ENCODE results near the gene DCST2. TPM values are rescaled to one million over a fixed set of nuclear protein-coding genes. Genes with fewer than 3 reads are reported as not detected.
A peak's percentile ranks its signal among the peaks of the same experiment; 100 is the strongest.

Gene DCST2
- polyA plus RNA-seq, 3 donors, result 2.6 TPM; not detected in 2

- no peak for DNase-seq
- H3K79me2 ChIP-seq (ENCODE audit: insufficient read depth, low read length), result peaks cover 98% of the 10 kb centered on the region
- H3K4me3 ChIP-seq (replicated peaks in 1 of 3; ENCODE audit: low read depth in 2 of 3, low read length in 3 of 3), result peak overlapping the region; percentile 89 to 100 (median 93)
- H2AFZ ChIP-seq (ENCODE audit: insufficient read depth, low read depth, low read length, poor library complexity, severe bottlenecking), result no peak overlapping the region
- H3K4me1 ChIP-seq (ENCODE audit: control insufficient read depth in 1 of 2, insufficient read depth in 2 of 2, low read length in 2 of 2), result peaks cover 69 to 84% of the 10 kb centered on the region in 2 donors
- peaks cover 0 to 8% of the 10 kb centered on the region in 2 donors for H3K36me3 ChIP-seq (replicated peaks in 1 of 2; ENCODE audit: control insufficient read depth in 1 of 2, insufficient read depth in 2 of 2, low read length in 2 of 2)
- H3K27me3 Mint-ChIP-seq (ENCODE audit: low read depth in 3 of 3), result no peaks in the 10 kb centered on the region
- peak overlapping the region; percentile 100 for H3K4me2 ChIP-seq (replicated peaks; ENCODE audit: extremely low read depth, low read length, poor library complexity, severe bottlenecking)
- peak overlapping the region; percentile 79 for H3K9ac ChIP-seq (ENCODE audit: insufficient read depth, low read length, poor library complexity, severe bottlenecking)
- WGBS (ENCODE audit: insufficient coverage), result 0% methylated on average over 1 of the region's 6 CpGs
- peaks cover 3 to 23% of the 10 kb centered on the region in 2 donors for H3K36me3 Mint-ChIP-seq
- no peaks in the 10 kb centered on the region for H3K9me3 Mint-ChIP-seq
- peak overlapping the region; percentile 94 to 100 (median 99) for H3K27ac Mint-ChIP-seq
- H4K20me1 ChIP-seq (ENCODE audit: insufficient read depth, low read length), result peaks cover 50% of the 10 kb centered on the region
- H3K27me3 ChIP-seq (ENCODE audit: control insufficient read depth in 2 of 2, insufficient read depth in 2 of 2, low read length in 2 of 2), result no peaks in the 10 kb centered on the region
- H3K4me1 Mint-ChIP-seq, result peaks cover 65% of the 10 kb centered on the region
- H3K4me3 Mint-ChIP-seq, result peak overlapping the region; percentile 91 to 98
- H3K9me3 ChIP-seq (replicated peaks in 1 of 2; ENCODE audit: control insufficient read depth in 1 of 2, insufficient read depth in 1 of 2, low read length in 2 of 2), result no peaks in the 10 kb centered on the region
- TF ChIP-seq CTCF (IDR thresholded peaks at IDR 0.05), result no peak
- intact Hi-C loops (cut with micrococcal nuclease), result loop anchor here (2.0 to 5.0 kb wide), 3 partner anchors 35 to 45 kb away; partner anchors contain the start of genes SHC1 (in 2 of the 2), ADAM15 (in 1 of the 2) and CKS1B (in 1 of the 2)
- H3K27ac ChIP-seq (ENCODE audit: low read depth in 1 of 2, low read length in 2 of 2), result peak overlapping the region; percentile 91 to 99
Measured at GRCh38 chr1:155007251-155007828, 26.2 kb downstream of the DCST2 start.

- H3K9ac ChIP-seq (ENCODE audit: insufficient read depth, low read length, poor library complexity, severe bottlenecking), result peak overlapping the region; percentile 85
- H3K27ac Mint-ChIP-seq, result peak overlapping the region; percentile 94 to 100 (median 99)
- H3K4me1 ChIP-seq (ENCODE audit: control insufficient read depth in 1 of 2, insufficient read depth in 2 of 2, low read length in 2 of 2), result peaks cover 62 to 77% of the 10 kb centered on the region in 2 donors
- peak; percentile 67 to 91 (median 85) for DNase-seq
- H3K4me3 ChIP-seq (replicated peaks in 1 of 3; ENCODE audit: low read depth in 2 of 3, low read length in 3 of 3), result peak overlapping the region; percentile 89 to 100 (median 93)
- H3K4me2 ChIP-seq (replicated peaks; ENCODE audit: extremely low read depth, low read length, poor library complexity, severe bottlenecking), result peak overlapping the region; percentile 100
- no peaks in the 10 kb centered on the region for H3K9me3 ChIP-seq (replicated peaks in 1 of 2; ENCODE audit: control insufficient read depth in 1 of 2, insufficient read depth in 1 of 2, low read length in 2 of 2)
- H3K36me3 Mint-ChIP-seq, result peaks cover 3 to 21% of the 10 kb centered on the region in 2 donors
- peaks cover 43% of the 10 kb centered on the region for H4K20me1 ChIP-seq (ENCODE audit: insufficient read depth, low read length)
- no peak for TF ChIP-seq CTCF (IDR thresholded peaks at IDR 0.05)
- H3K36me3 ChIP-seq (replicated peaks in 1 of 2; ENCODE audit: control insufficient read depth in 1 of 2, insufficient read depth in 2 of 2, low read length in 2 of 2), result peaks cover 0 to 8% of the 10 kb centered on the region in 2 donors
- peak overlapping the region; percentile 74 to 98 for H3K4me3 Mint-ChIP-seq
- WGBS (ENCODE audit: insufficient coverage), result 0% methylated on average over 2 of the region's 2 CpGs
- no peak overlapping the region for H2AFZ ChIP-seq (ENCODE audit: insufficient read depth, low read depth, low read length, poor library complexity, severe bottlenecking)
- intact Hi-C loops (cut with micrococcal nuclease), result loop anchor here (2.0 to 5.0 kb wide), 3 partner anchors 34 to 46 kb away; partner anchors contain the start of genes SHC1 (in 2 of the 2), ADAM15 (in 1 of the 2) and CKS1B (in 1 of the 2)
- H3K79me2 ChIP-seq (ENCODE audit: insufficient read depth, low read length), result peaks cover 98% of the 10 kb centered on the region
- no peaks in the 10 kb centered on the region for H3K27me3 Mint-ChIP-seq (ENCODE audit: low read depth in 3 of 3)
- H3K27ac ChIP-seq (ENCODE audit: low read depth in 1 of 2, low read length in 2 of 2), result peak overlapping the region; percentile 91 to 99
- no peaks in the 10 kb centered on the region for H3K9me3 Mint-ChIP-seq
- no peaks in the 10 kb centered on the region for H3K27me3 ChIP-seq (ENCODE audit: control insufficient read depth in 2 of 2, insufficient read depth in 2 of 2, low read length in 2 of 2)
- H3K4me1 Mint-ChIP-seq, result peaks cover 58% of the 10 kb centered on the region
Measured at GRCh38 chr1:155006601-155007101, 26.9 kb downstream of the DCST2 start.
